Spleen (tissue), 7 donors: Measurements from ENCODE around the gene EDRF1.

Experiments used
- POLR2AphosphoS5 ChIP-seq, 3 donors: sonication (generic); formaldehyde crosslinking; IDR thresholded peaks; one replicate each; pipeline ENCODE4 v1.5.1; 2017; ENCODE audit warnings: antibody characterized with exemption in 3 of 3
- TF ChIP-seq, protein P1 (sequence below), 11 experiments: fragments of 200-600 bp in 7 of 11; fragments of 450-650 bp in 4 of 11; sonication (generic) in 4 of 11; IDR thresholded peaks in 8 of 11; conservative IDR thresholded peaks in 3 of 11; 1 replicate in 7 of 11; 2 replicates in 4 of 11; pipeline versions ENCODE4 v1.4.0 to v1.8.0; 2016 to 2021; ENCODE audit warnings: antibody characterized with exemption in 11 of 11, inconsistent platforms in 4 of 11, mild to moderate bottlenecking in 1 of 11
- donor health status: DM: no; HTN: no; CAD: no; lungs with moderate emphysema.
- donor health status: DM: no; HTN: no; CAD: no.
- donor health status: DM: no; HTN: no; CAD: no.

DNA sequence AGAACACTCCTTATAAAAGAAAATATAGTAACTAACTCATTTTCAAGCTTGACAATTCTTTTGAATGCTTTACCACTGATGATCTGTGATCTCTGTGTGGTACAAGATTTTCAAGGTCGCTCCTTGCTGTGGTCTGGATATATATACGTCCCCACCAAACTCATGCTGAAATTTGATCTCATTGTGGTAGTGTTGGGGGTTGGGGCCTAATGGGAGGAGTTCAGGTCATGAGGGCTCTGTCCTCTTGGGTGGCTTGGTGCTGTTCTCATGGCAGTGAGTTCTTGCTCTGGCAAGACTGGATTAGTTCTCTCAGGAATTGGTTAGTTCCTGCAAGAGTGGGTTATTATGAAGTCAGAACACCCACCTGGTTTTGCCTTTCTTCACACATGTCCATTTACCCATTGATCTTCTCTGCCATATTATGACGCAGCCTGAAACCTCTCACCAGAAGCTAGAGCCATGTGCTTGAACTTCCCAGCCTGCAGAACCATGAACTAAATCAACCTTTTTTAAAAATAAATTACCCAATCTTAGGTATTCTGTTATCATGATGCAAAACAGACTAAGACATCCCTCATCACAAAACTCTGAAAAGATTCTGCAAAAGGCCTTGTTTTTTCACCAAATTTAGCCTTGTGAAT lies 8.3 kb upstream of the EDRF1 start:
- TF ChIP-seq, protein P1, sequence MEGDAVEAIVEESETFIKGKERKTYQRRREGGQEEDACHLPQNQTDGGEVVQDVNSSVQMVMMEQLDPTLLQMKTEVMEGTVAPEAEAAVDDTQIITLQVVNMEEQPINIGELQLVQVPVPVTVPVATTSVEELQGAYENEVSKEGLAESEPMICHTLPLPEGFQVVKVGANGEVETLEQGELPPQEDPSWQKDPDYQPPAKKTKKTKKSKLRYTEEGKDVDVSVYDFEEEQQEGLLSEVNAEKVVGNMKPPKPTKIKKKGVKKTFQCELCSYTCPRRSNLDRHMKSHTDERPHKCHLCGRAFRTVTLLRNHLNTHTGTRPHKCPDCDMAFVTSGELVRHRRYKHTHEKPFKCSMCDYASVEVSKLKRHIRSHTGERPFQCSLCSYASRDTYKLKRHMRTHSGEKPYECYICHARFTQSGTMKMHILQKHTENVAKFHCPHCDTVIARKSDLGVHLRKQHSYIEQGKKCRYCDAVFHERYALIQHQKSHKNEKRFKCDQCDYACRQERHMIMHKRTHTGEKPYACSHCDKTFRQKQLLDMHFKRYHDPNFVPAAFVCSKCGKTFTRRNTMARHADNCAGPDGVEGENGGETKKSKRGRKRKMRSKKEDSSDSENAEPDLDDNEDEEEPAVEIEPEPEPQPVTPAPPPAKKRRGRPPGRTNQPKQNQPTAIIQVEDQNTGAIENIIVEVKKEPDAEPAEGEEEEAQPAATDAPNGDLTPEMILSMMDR (IDR thresholded peaks at IDR 0.05 in 8 of 11, conservative IDR thresholded peaks at IDR 0.05 in 3 of 11), result no peak
- TF ChIP-seq POLR2AphosphoS5 (IDR thresholded peaks at IDR 0.05), result no peak
